ENCODE results near the gene KLK8.

GRCh38 chr19:51003316-51003715 is 1.9 kb upstream of the KLK8 start:
- TF ChIP-seq CTCF (IDR thresholded peaks at IDR 0.05; ENCODE audit: borderline replicate concordance, extremely low read depth, low read length, poor library complexity, severe bottlenecking) = no peak
- no peak for TF ChIP-seq EZH2 (IDR thresholded peaks at IDR 0.05; ENCODE audit: borderline replicate concordance, low read depth, low read length, severe bottlenecking)
